ENCODE results near the gene JUN. TPM values are rescaled to one million over a fixed set of nuclear protein-coding genes. Genes with fewer than 3 reads are reported as not detected.

JUN gene
- total RNA-seq, 1 donor from 2014 or later = 135 TPM

DNA sequence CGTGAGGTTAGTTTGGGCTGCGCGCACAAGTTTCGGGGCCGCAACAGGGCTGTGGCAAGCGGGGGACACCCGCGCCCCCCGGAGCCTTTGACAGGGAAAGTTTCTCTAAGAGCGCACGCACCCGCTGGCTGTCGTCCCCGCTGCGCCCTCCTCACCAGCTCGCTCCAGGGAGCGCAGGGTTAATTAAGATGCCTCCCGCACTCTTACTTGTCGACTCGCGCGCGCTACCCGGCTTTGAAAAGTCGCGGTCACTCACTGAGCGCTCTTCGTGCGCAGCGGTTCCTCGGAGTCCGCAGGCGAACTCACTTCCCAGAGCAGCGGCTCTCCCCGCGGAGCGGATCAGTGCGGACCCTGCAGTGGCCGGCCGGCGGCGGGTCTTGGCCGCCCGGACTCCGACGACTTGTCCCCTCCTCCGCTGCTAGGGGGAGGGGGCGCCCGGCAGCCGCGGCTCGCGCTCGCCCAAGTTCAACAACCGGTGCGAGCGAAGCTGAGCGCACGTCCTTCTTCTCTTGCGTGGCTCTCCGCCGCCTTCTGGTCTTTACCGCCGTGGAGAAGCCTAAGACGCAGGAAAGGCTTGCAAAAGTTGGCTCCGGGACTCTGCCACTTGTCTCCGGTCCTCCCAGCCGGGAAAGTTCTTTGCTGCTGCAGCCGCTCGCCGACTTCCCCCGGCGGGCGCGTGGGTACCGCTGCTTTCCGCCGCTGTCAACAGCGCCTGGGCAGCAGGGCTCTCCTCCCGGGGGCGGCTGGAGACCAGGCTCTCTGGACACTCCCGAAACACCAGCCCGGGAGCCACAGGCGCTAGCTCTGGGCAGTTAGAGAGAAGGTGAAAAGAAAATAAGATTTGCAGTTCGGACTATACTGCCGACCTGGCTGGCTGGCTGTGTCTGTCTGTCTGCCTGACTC, 506 bp downstream of the JUN start:
- DNase-seq (ENCODE audit: low spot score) = peak; percentile 60

DNA sequence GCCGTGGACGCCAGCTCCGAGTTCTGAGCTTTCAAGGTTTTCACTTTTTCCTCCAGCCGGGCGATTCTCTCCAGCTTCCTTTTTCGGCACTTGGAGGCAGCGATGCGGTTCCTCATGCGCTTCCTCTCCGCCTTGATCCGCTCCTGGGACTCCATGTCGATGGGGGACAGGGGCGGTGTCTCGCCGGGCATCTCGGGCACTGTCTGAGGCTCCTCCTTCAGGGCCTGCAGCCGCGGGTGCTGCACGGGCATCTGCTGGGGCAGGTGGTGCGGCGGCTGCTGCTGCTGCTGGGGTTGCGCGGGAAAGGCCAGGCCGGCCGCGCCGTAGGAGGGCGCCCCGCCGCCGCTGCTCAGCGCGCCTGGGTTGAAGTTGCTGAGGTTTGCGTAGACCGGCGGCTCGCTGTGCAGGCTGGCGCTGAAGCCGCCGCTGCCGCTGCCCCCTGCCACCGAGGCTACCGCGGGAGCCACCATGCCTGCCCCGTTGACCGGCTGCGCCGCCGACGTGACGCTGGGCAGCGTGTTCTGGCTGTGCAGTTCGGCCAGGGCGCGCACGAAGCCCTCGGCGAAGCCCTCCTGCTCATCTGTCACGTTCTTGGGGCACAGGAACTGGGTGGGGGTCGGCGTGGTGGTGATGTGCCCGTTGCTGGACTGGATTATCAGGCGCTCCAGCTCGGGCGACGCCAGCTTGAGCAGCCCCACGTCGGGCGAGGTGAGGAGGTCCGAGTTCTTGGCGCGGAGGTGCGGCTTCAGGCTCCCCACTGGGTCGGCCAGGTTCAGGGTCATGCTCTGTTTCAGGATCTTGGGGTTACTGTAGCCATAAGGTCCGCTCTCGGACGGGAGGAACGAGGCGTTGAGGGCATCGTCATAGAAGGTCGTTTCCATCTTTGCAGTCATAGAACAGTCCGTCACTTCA, 1.4 kb downstream of the JUN start:
- DNase-seq (ENCODE audit: low spot score) = peak; percentile 53

- peak; percentile 67 for DNase-seq (ENCODE audit: low spot score)
Measured at GRCh38 chr1:58781541-58782177, 2.2 kb downstream of the JUN start.

GRCh38 chr1:58780836-58781452, 2.9 kb downstream of the JUN start:
- no peak for DNase-seq (ENCODE audit: low spot score)

DNA sequence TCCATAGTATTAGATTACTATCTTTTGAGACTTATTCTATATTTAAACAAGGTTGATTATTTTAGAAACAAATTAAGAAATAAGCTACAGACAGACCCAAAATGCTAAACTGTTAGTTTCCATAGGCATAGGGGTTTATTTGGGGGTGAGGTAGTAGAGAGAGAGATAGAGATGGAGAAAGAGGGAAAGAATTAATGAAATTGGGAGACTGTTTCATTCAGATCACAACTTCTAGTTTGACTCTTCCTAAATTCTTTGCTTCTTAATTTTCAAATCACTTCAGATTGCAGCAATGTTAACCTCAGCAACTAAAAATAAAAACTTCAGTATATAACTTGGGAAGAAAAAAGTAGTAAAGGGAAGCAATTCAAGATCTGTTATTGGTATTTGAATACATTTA, 3.4 kb downstream of the JUN start:
- no peak for DNase-seq (ENCODE audit: low spot score)

DNA sequence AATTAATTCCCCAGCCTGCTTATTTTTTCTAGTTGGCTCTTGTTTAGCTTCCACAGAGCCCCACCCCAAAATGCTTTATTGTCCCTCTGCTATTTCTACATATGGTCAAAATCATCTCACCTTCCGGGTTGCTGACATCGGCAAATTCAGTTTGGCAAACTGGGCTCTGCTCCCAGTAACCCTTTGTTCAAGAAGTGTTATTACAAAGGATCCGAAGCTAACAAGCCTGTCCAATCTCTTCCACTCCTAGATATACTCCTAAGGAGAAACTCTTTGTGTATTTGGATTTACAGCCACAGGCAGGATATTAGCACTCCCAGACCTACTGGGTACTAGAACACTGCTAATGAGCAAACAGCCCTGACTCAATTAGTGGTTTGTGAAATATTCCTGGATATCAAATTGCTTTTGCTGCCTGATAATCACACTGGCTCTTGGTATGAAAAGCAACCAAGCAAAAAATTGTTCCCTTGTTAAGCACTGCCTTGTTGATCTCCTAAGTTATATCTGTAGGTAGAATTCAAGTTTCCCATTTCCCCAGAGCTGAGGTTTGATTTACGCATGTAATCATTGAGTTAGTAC, 4.0 kb downstream of the JUN start:
- peak; percentile 65 for DNase-seq (ENCODE audit: low spot score)

- DNase-seq (ENCODE audit: low spot score) = no peak
Measured at GRCh38 chr1:58779059-58779754, 4.6 kb downstream of the JUN start.

- DNase-seq (ENCODE audit: low spot score) = no peak
Measured at GRCh38 chr1:58778385-58779000, 5.4 kb downstream of the JUN start.

DNA sequence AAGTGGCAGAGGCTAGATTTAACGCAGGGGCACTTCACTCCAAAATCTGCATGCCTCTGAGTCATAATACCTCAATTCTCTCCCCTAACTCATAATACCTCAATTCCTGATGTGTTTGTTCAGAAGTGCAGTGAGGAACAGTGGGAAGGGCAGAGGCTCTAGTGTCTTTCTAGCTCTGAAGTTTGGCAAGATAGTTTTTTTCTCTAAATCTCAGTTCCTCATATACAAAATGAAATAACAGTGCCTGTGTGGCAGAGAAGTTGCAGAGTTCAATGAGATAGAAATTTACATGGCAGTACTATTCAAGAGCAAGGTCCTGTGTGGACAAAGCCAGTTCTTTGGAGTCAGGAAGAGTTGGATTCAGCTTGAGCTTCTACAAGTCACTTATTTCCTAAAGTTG, 9.8 kb downstream of the JUN start:
- no peak for DNase-seq (ENCODE audit: low spot score)

DNA sequence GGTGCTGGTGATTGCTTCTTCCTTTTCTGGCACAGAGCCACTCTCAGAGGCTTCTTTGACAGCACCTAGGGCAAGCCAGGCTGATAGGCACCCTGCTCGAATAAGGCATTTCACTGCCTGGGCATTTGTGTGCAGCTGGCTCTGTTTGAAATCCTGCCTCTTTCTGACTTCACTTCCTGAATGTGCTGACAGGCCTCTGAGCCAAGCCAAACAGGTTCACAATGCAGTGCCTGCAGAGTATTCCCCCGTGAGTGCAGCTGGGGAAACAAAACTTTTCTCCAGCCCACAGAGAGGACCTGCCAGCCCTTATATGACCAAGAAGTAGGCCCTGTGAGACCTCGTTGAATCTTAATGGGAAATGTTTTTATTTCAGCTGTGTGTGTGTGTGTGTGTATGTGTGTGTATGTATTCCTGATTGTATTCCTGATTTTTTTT, 10.4 kb downstream of the JUN start:
- peak; percentile 50 for DNase-seq (ENCODE audit: low spot score)

GRCh38 chr1:58769809-58770320, 14.0 kb downstream of the JUN start:
- DNase-seq (ENCODE audit: low spot score) = no peak

GRCh38 chr1:58768971-58769808, 14.7 kb downstream of the JUN start:
- peak; percentile 77 for DNase-seq (ENCODE audit: low spot score)

GRCh38 chr1:58768191-58768731, 15.6 kb downstream of the JUN start:
- no peak for DNase-seq (ENCODE audit: low spot score)

GRCh38 chr1:58767143-58767542, 16.7 kb downstream of the JUN start:
- no peak for DNase-seq (ENCODE audit: low spot score)

DNA sequence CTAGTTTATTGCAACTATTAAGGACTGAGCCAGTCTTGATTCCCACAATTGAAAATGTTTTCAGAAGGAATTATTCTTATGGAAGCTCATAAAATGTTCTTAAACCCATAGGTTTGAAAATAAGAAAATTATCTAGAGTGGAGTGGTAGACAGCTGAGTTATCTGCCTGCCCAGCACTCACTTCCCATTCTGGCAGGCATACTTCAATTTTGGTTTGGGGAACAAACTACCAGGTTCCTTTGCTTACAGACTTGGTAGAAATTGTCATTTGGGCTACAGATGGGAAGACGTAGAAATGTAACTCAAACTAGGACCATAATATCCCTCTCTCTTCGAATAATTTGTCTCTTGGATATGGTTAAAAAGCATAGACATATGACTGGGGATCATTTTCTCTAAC, 18.4 kb downstream of the JUN start:
- DNase-seq (ENCODE audit: low spot score) = no peak

- no peak for DNase-seq (ENCODE audit: low spot score)
Measured at GRCh38 chr1:58765006-58765405, 18.8 kb downstream of the JUN start.

- no peak for DNase-seq (ENCODE audit: low spot score)
Measured at GRCh38 chr1:58764294-58764978, 19.4 kb downstream of the JUN start.

GRCh38 chr1:58763214-58763613, 20.6 kb downstream of the JUN start:
- no peak for DNase-seq (ENCODE audit: low spot score)
